OCI-LY1 (cell line): ENCODE measurements around the gene CNN3.

Experiments used
- EZH2 ChIP-seq: fragments of 200-600 bp; sonication (generic), shearing (Covaris generic); IDR thresholded peaks from 2 replicates; pipeline ENCODE4 v1.8.0; 2017; ENCODE audit warnings: borderline replicate concordance, mixed run types, mild to moderate bottlenecking, antibody characterized with exemption, low read length, moderate library complexity, mixed read lengths
- TF ChIP-seq, protein P1 (sequence below): fragments of 200-600 bp; sonication (generic), shearing (Covaris generic); IDR thresholded peaks from 2 replicates; pipeline ENCODE4 v1.5.1; 2017; ENCODE audit warnings: mild to moderate bottlenecking, antibody characterized with exemption, low read length, moderate library complexity, mixed read lengths

DNA sequence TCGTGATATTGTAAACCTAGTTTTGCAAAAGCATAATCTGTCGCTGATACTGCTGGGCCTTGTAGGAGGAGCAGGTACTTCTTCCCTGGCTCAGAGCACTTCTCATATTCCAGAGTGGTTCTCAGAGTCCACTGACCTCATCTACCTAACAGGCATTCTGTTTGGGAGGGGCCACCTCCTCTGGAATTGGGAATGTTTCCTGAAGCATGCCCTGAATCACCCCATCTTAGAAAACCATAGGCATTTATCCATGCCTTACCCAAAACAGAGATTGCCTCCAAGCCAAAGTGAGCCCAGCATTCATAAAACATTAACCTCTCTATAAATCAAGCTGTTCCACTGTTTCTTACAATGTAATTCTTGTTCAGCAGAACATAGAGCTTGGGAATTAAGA is 71.6 kb downstream of the CNN3 start:
- TF ChIP-seq, protein P1, sequence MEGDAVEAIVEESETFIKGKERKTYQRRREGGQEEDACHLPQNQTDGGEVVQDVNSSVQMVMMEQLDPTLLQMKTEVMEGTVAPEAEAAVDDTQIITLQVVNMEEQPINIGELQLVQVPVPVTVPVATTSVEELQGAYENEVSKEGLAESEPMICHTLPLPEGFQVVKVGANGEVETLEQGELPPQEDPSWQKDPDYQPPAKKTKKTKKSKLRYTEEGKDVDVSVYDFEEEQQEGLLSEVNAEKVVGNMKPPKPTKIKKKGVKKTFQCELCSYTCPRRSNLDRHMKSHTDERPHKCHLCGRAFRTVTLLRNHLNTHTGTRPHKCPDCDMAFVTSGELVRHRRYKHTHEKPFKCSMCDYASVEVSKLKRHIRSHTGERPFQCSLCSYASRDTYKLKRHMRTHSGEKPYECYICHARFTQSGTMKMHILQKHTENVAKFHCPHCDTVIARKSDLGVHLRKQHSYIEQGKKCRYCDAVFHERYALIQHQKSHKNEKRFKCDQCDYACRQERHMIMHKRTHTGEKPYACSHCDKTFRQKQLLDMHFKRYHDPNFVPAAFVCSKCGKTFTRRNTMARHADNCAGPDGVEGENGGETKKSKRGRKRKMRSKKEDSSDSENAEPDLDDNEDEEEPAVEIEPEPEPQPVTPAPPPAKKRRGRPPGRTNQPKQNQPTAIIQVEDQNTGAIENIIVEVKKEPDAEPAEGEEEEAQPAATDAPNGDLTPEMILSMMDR, result no peak
- TF ChIP-seq EZH2, result no peak
